ENCODE results near the gene ZNF185. TPM values are rescaled to one million over a fixed set of nuclear protein-coding genes. Genes with fewer than 3 reads are reported as not detected.

The ZNF185 gene
- 1 to 10 TPM; 3.7 to 8.9 TPM for total RNA-seq
- 1 to 10 TPM; 6.4 to 8.5 TPM for polyA plus RNA-seq (ENCODE audit: insufficient read length in 2 of 2)
- long read RNA-seq, donor 1, partial matches to known transcripts: 0 of 1 reads
- long read RNA-seq, donor 1, other reads (novel, unspliced or antisense): 0 of 1 reads
- long read RNA-seq, donor 2: 0 reads
- long read RNA-seq, donor 3: 0 reads
- long read RNA-seq, donor 4: 0 reads

- H3K27ac ChIP-seq (ENCODE audit: low read depth, low read length): no peak within 1 kb of the TSS
- H3K4me1 ChIP-seq (ENCODE audit: control insufficient read depth, insufficient read depth, low read length): peaks cover 27% of the 10 kb centered on the region
- 23% methylated on average over 59 of the region's 64 CpGs for WGBS (ENCODE audit: insufficient coverage)
- no peaks in the 10 kb centered on the region for H3K36me3 ChIP-seq (ENCODE audit: control insufficient read depth, insufficient read depth, low read length)
- H3K9me3 ChIP-seq (ENCODE audit: control insufficient read depth, insufficient read depth, low read length): no peaks in the 10 kb centered on the region
- peak in 2 of 6 donors; percentile 1 to 27 for DNase-seq (ENCODE audit: low read depth in 4 of 6, low spot score in 6 of 6)
- H3K27me3 ChIP-seq (ENCODE audit: control insufficient read depth, insufficient read depth, low read length): peaks cover 6% of the 10 kb centered on the region
- peak within 1 kb of the TSS; percentile 5 for H3K4me3 ChIP-seq (ENCODE audit: low read depth, low read length)
Observed at GRCh38 chrX:152897222-152898131, at the start of gene ZNF185. Gene ZNF185, plus strand, starts transcription at chrX:152898067. Its CDS starts 16,423 bp downstream, at chrX:152914490.

GRCh38 chrX:152850465-152850864 is 47.4 kb upstream of the ZNF185 start:
- WGBS (ENCODE audit: insufficient coverage): no CpG with 5 or more reads among the region's 2 CpGs
- Histone ChIP-seq H3K27me3 (ENCODE audit: control insufficient read depth, insufficient read depth, low read length) (no peaks in the 10 kb centered on the region), H3K27ac (ENCODE audit: low read depth, low read length) (no peak overlapping the region)

GRCh38 chrX:152853986-152854385 is 43.9 kb upstream of the ZNF185 start:
- Histone ChIP-seq H3K9me3 (ENCODE audit: control insufficient read depth, insufficient read depth, low read length) (no peaks in the 10 kb centered on the region), H3K4me3 (ENCODE audit: low read depth, low read length) (no peak overlapping the region), H3K27ac (ENCODE audit: low read depth, low read length) (no peak overlapping the region), H3K36me3 (ENCODE audit: control insufficient read depth, insufficient read depth, low read length) (peaks cover 16% of the 10 kb centered on the region), H3K27me3 (ENCODE audit: control insufficient read depth, insufficient read depth, low read length) (no peaks in the 10 kb centered on the region), H3K4me1 (ENCODE audit: control insufficient read depth, insufficient read depth, low read length) (no peaks in the 10 kb centered on the region)
- 94% methylated on average over 2 of the region's 7 CpGs for WGBS (ENCODE audit: insufficient coverage)
- no peak for DNase-seq (ENCODE audit: low read depth in 4 of 6, low spot score in 6 of 6)

More at GRCh38 chrX:152850465-152850864, 47.4 kb upstream of the ZNF185 start:
- DNase-seq (ENCODE audit: low read depth in 4 of 6, low spot score in 6 of 6): no peak
- Histone ChIP-seq H3K36me3 (ENCODE audit: control insufficient read depth, insufficient read depth, low read length) (peaks cover 20% of the 10 kb centered on the region), H3K4me1 (ENCODE audit: control insufficient read depth, insufficient read depth, low read length) (no peaks in the 10 kb centered on the region), H3K9me3 (ENCODE audit: control insufficient read depth, insufficient read depth, low read length) (no peaks in the 10 kb centered on the region), H3K4me3 (ENCODE audit: low read depth, low read length) (no peak overlapping the region)

GRCh38 chrX:152861116-152861515 is 36.8 kb upstream of the ZNF185 start:
- H3K4me3 ChIP-seq (ENCODE audit: low read depth, low read length): no peak overlapping the region
- WGBS (ENCODE audit: insufficient coverage): 60% methylated on average over 3 of the region's 3 CpGs

GRCh38 chrX:152861826-152862225 is 36.0 kb upstream of the ZNF185 start:
- peaks cover 22% of the 10 kb centered on the region for H3K36me3 ChIP-seq (ENCODE audit: control insufficient read depth, insufficient read depth, low read length)
- no peak for DNase-seq (ENCODE audit: low read depth in 4 of 6, low spot score in 6 of 6)
- no peak overlapping the region for H3K27ac ChIP-seq (ENCODE audit: low read depth, low read length)
- no CpG with 5 or more reads among the region's 6 CpGs for WGBS (ENCODE audit: insufficient coverage)
- no peaks in the 10 kb centered on the region for H3K27me3 ChIP-seq (ENCODE audit: control insufficient read depth, insufficient read depth, low read length)
- H3K4me3 ChIP-seq (ENCODE audit: low read depth, low read length): no peak overlapping the region
- no peaks in the 10 kb centered on the region for H3K4me1 ChIP-seq (ENCODE audit: control insufficient read depth, insufficient read depth, low read length)
- no peaks in the 10 kb centered on the region for H3K9me3 ChIP-seq (ENCODE audit: control insufficient read depth, insufficient read depth, low read length)

More at GRCh38 chrX:152861116-152861515, 36.8 kb upstream of the ZNF185 start:
- Histone ChIP-seq H3K36me3 (ENCODE audit: control insufficient read depth, insufficient read depth, low read length) (peaks cover 21% of the 10 kb centered on the region), H3K27me3 (ENCODE audit: control insufficient read depth, insufficient read depth, low read length) (no peaks in the 10 kb centered on the region), H3K4me1 (ENCODE audit: control insufficient read depth, insufficient read depth, low read length) (no peaks in the 10 kb centered on the region), H3K9me3 (ENCODE audit: control insufficient read depth, insufficient read depth, low read length) (no peaks in the 10 kb centered on the region), H3K27ac (ENCODE audit: low read depth, low read length) (no peak overlapping the region)
- DNase-seq (ENCODE audit: low read depth in 4 of 6, low spot score in 6 of 6): no peak

- DNase-seq (ENCODE audit: low read depth in 4 of 6, low spot score in 6 of 6): no peak
- H3K27me3 ChIP-seq (ENCODE audit: control insufficient read depth, insufficient read depth, low read length): no peaks in the 10 kb centered on the region
- H3K4me1 ChIP-seq (ENCODE audit: control insufficient read depth, insufficient read depth, low read length): no peaks in the 10 kb centered on the region
- 87% methylated on average over 15 of the region's 17 CpGs for WGBS (ENCODE audit: insufficient coverage)
- H3K4me3 ChIP-seq (ENCODE audit: low read depth, low read length): no peak overlapping the region
- H3K27ac ChIP-seq (ENCODE audit: low read depth, low read length): no peak overlapping the region
- peaks cover 45% of the 10 kb centered on the region for H3K36me3 ChIP-seq (ENCODE audit: control insufficient read depth, insufficient read depth, low read length)
- H3K9me3 ChIP-seq (ENCODE audit: control insufficient read depth, insufficient read depth, low read length): no peaks in the 10 kb centered on the region
Observed at GRCh38 chrX:152865232-152865920, 32.5 kb upstream of the ZNF185 start.

GRCh38 chrX:152866386-152866785 is 31.5 kb upstream of the ZNF185 start:
- DNase-seq (ENCODE audit: low read depth in 4 of 6, low spot score in 6 of 6): peak in 1 of 6 donors; percentile 51
- H3K27me3 ChIP-seq (ENCODE audit: control insufficient read depth, insufficient read depth, low read length): no peaks in the 10 kb centered on the region
- no peak overlapping the region for H3K4me3 ChIP-seq (ENCODE audit: low read depth, low read length)
- WGBS (ENCODE audit: insufficient coverage): 87% methylated on average over 4 of the region's 5 CpGs
- H3K36me3 ChIP-seq (ENCODE audit: control insufficient read depth, insufficient read depth, low read length): peaks cover 51% of the 10 kb centered on the region
- no peaks in the 10 kb centered on the region for H3K4me1 ChIP-seq (ENCODE audit: control insufficient read depth, insufficient read depth, low read length)
- no peaks in the 10 kb centered on the region for H3K9me3 ChIP-seq (ENCODE audit: control insufficient read depth, insufficient read depth, low read length)
- no peak overlapping the region for H3K27ac ChIP-seq (ENCODE audit: low read depth, low read length)

- WGBS (ENCODE audit: insufficient coverage): 84% methylated on average over 3 of the region's 7 CpGs
- no peaks in the 10 kb centered on the region for H3K4me1 ChIP-seq (ENCODE audit: control insufficient read depth, insufficient read depth, low read length)
- H3K4me3 ChIP-seq (ENCODE audit: low read depth, low read length): no peak overlapping the region
- H3K36me3 ChIP-seq (ENCODE audit: control insufficient read depth, insufficient read depth, low read length): peaks cover 46% of the 10 kb centered on the region
- no peak for DNase-seq (ENCODE audit: low read depth in 4 of 6, low spot score in 6 of 6)
- H3K27me3 ChIP-seq (ENCODE audit: control insufficient read depth, insufficient read depth, low read length): no peaks in the 10 kb centered on the region
- no peaks in the 10 kb centered on the region for H3K9me3 ChIP-seq (ENCODE audit: control insufficient read depth, insufficient read depth, low read length)
- H3K27ac ChIP-seq (ENCODE audit: low read depth, low read length): no peak overlapping the region
Observed at GRCh38 chrX:152869972-152870371, 27.9 kb upstream of the ZNF185 start.

- DNase-seq (ENCODE audit: low read depth in 4 of 6, low spot score in 6 of 6): no peak
- no peaks in the 10 kb centered on the region for H3K9me3 ChIP-seq (ENCODE audit: control insufficient read depth, insufficient read depth, low read length)
- no peak overlapping the region for H3K27ac ChIP-seq (ENCODE audit: low read depth, low read length)
- WGBS (ENCODE audit: insufficient coverage): 76% methylated on average over 9 of the region's 9 CpGs
- peaks cover 35% of the 10 kb centered on the region for H3K36me3 ChIP-seq (ENCODE audit: control insufficient read depth, insufficient read depth, low read length)
- H3K4me3 ChIP-seq (ENCODE audit: low read depth, low read length): no peak overlapping the region
- H3K4me1 ChIP-seq (ENCODE audit: control insufficient read depth, insufficient read depth, low read length): no peaks in the 10 kb centered on the region
- H3K27me3 ChIP-seq (ENCODE audit: control insufficient read depth, insufficient read depth, low read length): no peaks in the 10 kb centered on the region
Observed at GRCh38 chrX:152871260-152871659, 26.6 kb upstream of the ZNF185 start.
